GM12892 (cell line): ENCODE data around the gene DLX2. TPM values are rescaled to one million over a fixed set of nuclear protein-coding genes. Genes with fewer than 3 reads are reported as not detected.
"Not testable (repeated sequence)": the region's sequence is repeated elsewhere in the genome, so short reads cannot be mapped to it uniquely, and the experiment has no call there.

ENCODE experiments used
- DNase-seq: peaks from one replicate; pipeline ENCODE4 v3.0.0; 2011; ENCODE audit not compliant: insufficient read length
- FAIRE-seq: peaks from 2 replicates; lab custom pipeline; 2011; peaks lifted over from hg19 to GRCh38; lab: Jason Lieb, UNC
- POLR2A ChIP-seq: IDR thresholded peaks from 2 replicates; pipeline ENCODE4 v1.6.1; 2011; ENCODE audit warnings: low read depth, low read length, control low read depth
- POLR2AphosphoS5 ChIP-seq: IDR thresholded peaks from 2 replicates; pipeline ENCODE4 v1.6.1; 2011; ENCODE audit warnings: low read depth, low read length, control low read depth
- TAF1 ChIP-seq: IDR thresholded peaks from 2 replicates; pipeline ENCODE4 v1.6.1; 2011; ENCODE audit warnings: low read depth, mild to moderate bottlenecking, control low read depth, low read length, borderline replicate concordance
- polyA plus RNA-seq: library from polyadenylated mRNA; unstranded; fragments of >200 nt; gene quantifications from one replicate; pipeline ENCODE4 v1.2.1, GENCODE V29; 2012; ENCODE audit warnings: missing spikeins, inconsistent platforms; ENCODE audit not compliant: missing spikeins

The DLX2 gene
- 0.17 TPM for polyA plus RNA-seq

GRCh38 chr2:172102391-172103359 is at the start of gene DLX2:
DLX2 (minus strand) TSS chr2:172102900; CDS start chr2:172102538, 362 bp downstream.
- DNase-seq (peak; percentile 74), FAIRE-seq (peak; percentile 73)
- TF ChIP-seq TAF1 = no peak
- TF ChIP-seq POLR2A = peak; percentile 32; the same call in 1 of the 2 replicates

GRCh38 chr2:172147944-172148650 is 45.4 kb upstream of the DLX2 start:
- TF ChIP-seq POLR2A (no peak), POLR2AphosphoS5 (no peak), TAF1 (no peak)
- FAIRE-seq = no peak
- no peak for DNase-seq

- FAIRE-seq (no peak), DNase-seq (no peak)
- TF ChIP-seq POLR2A (no peak), POLR2AphosphoS5 (no peak), TAF1 (no peak)
Observed at GRCh38 chr2:172143817-172144216, 41.1 kb upstream of the DLX2 start.

GRCh38 chr2:172138727-172139126 is 36.0 kb upstream of the DLX2 start:
- not testable (repeated sequence) for FAIRE-seq, DNase-seq

GRCh38 chr2:172137943-172138342 is 35.2 kb upstream of the DLX2 start:
- no peak for FAIRE-seq
- TF ChIP-seq POLR2A = no peak
- no peak for TF ChIP-seq POLR2AphosphoS5
- TF ChIP-seq TAF1 = no peak
- no peak for DNase-seq

GRCh38 chr2:172137109-172137508 is 34.4 kb upstream of the DLX2 start:
- no peak for TF ChIP-seq TAF1
- no peak for FAIRE-seq
- DNase-seq = no peak

- DNase-seq = no peak
- no peak for TF ChIP-seq POLR2AphosphoS5
- no peak for FAIRE-seq
Observed at GRCh38 chr2:172135446-172135845, 32.7 kb upstream of the DLX2 start.

- TF ChIP-seq POLR2A (no peak), TAF1 (no peak), POLR2AphosphoS5 (no peak)
- FAIRE-seq (no peak), DNase-seq (no peak)
Observed at GRCh38 chr2:172134270-172134669, 31.6 kb upstream of the DLX2 start.

- DNase-seq (no peak), FAIRE-seq (no peak)
- TF ChIP-seq TAF1 (no peak), POLR2AphosphoS5 (no peak), POLR2A (no peak)
Observed at GRCh38 chr2:172131713-172132555, 29.2 kb upstream of the DLX2 start.

GRCh38 chr2:172129404-172129803 is 26.7 kb upstream of the DLX2 start:
- FAIRE-seq (no peak), DNase-seq (no peak)
- TF ChIP-seq TAF1 (no peak), POLR2A (no peak), POLR2AphosphoS5 (no peak)

GRCh38 chr2:172128484-172128883 is 25.8 kb upstream of the DLX2 start:
- no peak for FAIRE-seq
- DNase-seq = no peak
- no peak for TF ChIP-seq TAF1
- TF ChIP-seq POLR2AphosphoS5 = no peak
- no peak for TF ChIP-seq POLR2A
